Smooth muscle cell (in vitro differentiated cells): Measurements from ENCODE around the gene STRIT1. TPM values are rescaled to one million over a fixed set of nuclear protein-coding genes. Genes with fewer than 3 reads are reported as not detected.

Experiments used
- DNase-seq: peaks from one replicate; lab custom pipeline; 2025; ENCODE audit not compliant: unreplicated experiment; lab: John Stamatoyannopoulos, UW
- H2AFZ ChIP-seq: fragments of 200-600 bp; sonication (generic); 2 replicates; pipeline ENCODE4 v1.6.0; 2016; ENCODE audit warnings: antibody characterized with exemption, low read depth, mild to moderate bottlenecking
- H3F3A ChIP-seq: fragments of 200-600 bp; sonication (generic); 2 replicates; pipeline ENCODE4 v1.6.0; 2017; ENCODE audit warnings: antibody characterized with exemption, low read depth
- H3K27ac ChIP-seq: fragments of 200-600 bp; sonication (generic); 2 replicates; pipeline ENCODE4 v1.5.1; 2016; ENCODE audit warnings: low read depth, mild to moderate bottlenecking
- H3K27me3 ChIP-seq: fragments of 200-600 bp; sonication (generic); 2 replicates; pipeline ENCODE4 v1.6.1; 2016; ENCODE audit warnings: low read depth, mild to moderate bottlenecking
- H3K36me3 ChIP-seq: fragments of 200-600 bp; sonication (generic); 2 replicates; pipeline ENCODE4 v1.5.1; 2016; ENCODE audit warnings: low read depth
- H3K4me1 ChIP-seq: fragments of 200-600 bp; sonication (generic); 2 replicates; pipeline ENCODE4 v1.5.1; 2016; ENCODE audit warnings: low read depth
- H3K4me2 ChIP-seq: fragments of 200-600 bp; sonication (generic); 2 replicates; pipeline ENCODE4 v1.6.0; 2016; ENCODE audit warnings: mild to moderate bottlenecking
- H3K4me3 ChIP-seq: fragments of 200-600 bp; sonication (generic); 2 replicates; pipeline ENCODE4 v1.5.1; 2016; ENCODE audit warnings: mild to moderate bottlenecking
- H3K79me2 ChIP-seq: fragments of 200-600 bp; sonication (generic); 2 replicates; pipeline ENCODE4 v1.6.0; 2016; ENCODE audit warnings: low read depth, mild to moderate bottlenecking
- H3K9ac ChIP-seq: fragments of 200-600 bp; sonication (generic); 2 replicates; pipeline ENCODE4 v1.6.0; 2016; ENCODE audit warnings: low read depth
- H3K9me3 ChIP-seq: fragments of 200-600 bp; sonication (generic); replicated peaks from 2 replicates; pipeline ENCODE4 v1.5.1; 2016; ENCODE audit warnings: low read depth
- H4K20me1 ChIP-seq: fragments of 200-600 bp; sonication (generic); 2 replicates; pipeline ENCODE4 v1.6.0; 2016; ENCODE audit warnings: low read depth
- CTCF ChIP-seq: fragments of 200-600 bp; sonication (generic); IDR thresholded peaks from 2 replicates; pipeline ENCODE4 v1.5.1; 2017; ENCODE audit warnings: borderline replicate concordance, mild to moderate bottlenecking, antibody characterized with exemption; ENCODE audit not compliant: insufficient read depth, poor library complexity, severe bottlenecking
- WGBS: methylation state at CpG from one replicate; pipeline ENCODE4 v1.1.7; 2016; ENCODE audit warnings: low lambda C conversion rate; 5-methylcytosine and 5-hydroxymethylcytosine counted together
- polyA plus RNA-seq: library from polyadenylated mRNA; unstranded; fragments of >200 nt; fragmentation: Nextera tagmentation; extraction: Ambion mirVana; gene quantifications from 2 replicates; pipeline ENCODE4 v1.2.1, GENCODE V29; 2016
- total RNA-seq: library from RNA; depleted of rRNA; stranded (reverse); fragments of >200 nt; gene quantifications from 2 replicates; pipeline ENCODE4 v1.2.3, GENCODE V29; 2014

Gene STRIT1
- total and polyA plus RNA-seq, 2 experiments from 2014 or later, result not detected

- Histone ChIP-seq H3K9me3 (no peaks in the 10 kb centered on the region), H3K9ac (no peak overlapping the region), H3K27ac (peak overlapping the region; percentile 28), H3F3A (no peaks in the 10 kb centered on the region), H4K20me1 (no peaks in the 10 kb centered on the region), H3K36me3 (no peaks in the 10 kb centered on the region), H3K27me3 (no peaks in the 10 kb centered on the region), H3K4me1 (no peaks in the 10 kb centered on the region), H3K4me3 (no peak overlapping the region), H3K79me2 (no peaks in the 10 kb centered on the region), H3K4me2 (peak overlapping the region; percentile 8), H2AFZ (peak overlapping the region; percentile 8)
- no peak for DNase-seq
- TF ChIP-seq CTCF, result no peak
- 47% methylated on average over 2 of the region's 2 CpGs for WGBS
Observed at GRCh38 chr3:155286736-155287135, 6.7 kb downstream of the STRIT1 start.

GRCh38 chr3:155285936-155286335, 7.5 kb downstream of the STRIT1 start:
- Histone ChIP-seq H3K9me3 (no peaks in the 10 kb centered on the region), H3K4me1 (no peaks in the 10 kb centered on the region), H4K20me1 (no peaks in the 10 kb centered on the region), H3K9ac (no peak overlapping the region), H3K4me3 (no peak overlapping the region), H2AFZ (no peak overlapping the region), H3K27ac (no peak overlapping the region), H3F3A (no peaks in the 10 kb centered on the region), H3K4me2 (no peak overlapping the region), H3K36me3 (no peaks in the 10 kb centered on the region), H3K79me2 (no peaks in the 10 kb centered on the region), H3K27me3 (no peaks in the 10 kb centered on the region)
- no peak for DNase-seq
- WGBS, result 97% methylated on average over 4 of the region's 4 CpGs
- no peak for TF ChIP-seq CTCF

GRCh38 chr3:155283092-155284056, 10.1 kb downstream of the STRIT1 start:
- WGBS, result 88% methylated on average over 8 of the region's 8 CpGs
- no peak for DNase-seq
- H3K27me3 ChIP-seq, result no peaks in the 10 kb centered on the region
- no peaks in the 10 kb centered on the region for H3K9me3 ChIP-seq
- no peak overlapping the region for H3K9ac ChIP-seq
- H3K27ac ChIP-seq, result peak overlapping the region; percentile 66
- H3K4me3 ChIP-seq, result no peak overlapping the region
- H4K20me1 ChIP-seq, result no peaks in the 10 kb centered on the region
- no peak for TF ChIP-seq CTCF
- no peaks in the 10 kb centered on the region for H3K79me2 ChIP-seq
- no peak overlapping the region for H3K4me2 ChIP-seq
- H3K36me3 ChIP-seq, result no peaks in the 10 kb centered on the region
- no peak overlapping the region for H2AFZ ChIP-seq
- H3F3A ChIP-seq, result no peaks in the 10 kb centered on the region
- H3K4me1 ChIP-seq, result no peaks in the 10 kb centered on the region
